GM12878 (cell line): ENCODE results near the gene PHLDA2. TPM values are rescaled to one million over a fixed set of nuclear protein-coding genes. Genes with fewer than 3 reads are reported as not detected.

ENCODE experiments used
- ATAC-seq: fragments of 200-7000 bp; cut with Tn5 transposase; 3 replicates; pipeline ENCODE4 v1.9.1; 2020; ENCODE audit warnings: mild to moderate bottlenecking, moderate library complexity
- BruUV-seq: library from RNA; stranded (reverse); fragments of 400-500 nt; replicated peaks from 2 replicates; lab custom pipeline; 2021; lab: Mats Ljungman, UMichigan
- CTCF ChIA-PET: fragments of 300-600 bp; sonication (Branson Sonifier 250); formaldehyde crosslinking; extraction: SDS; loops from one replicate; lab custom pipeline; 2021; ENCODE audit warnings: inconsistent platforms; lab: Yijun Ruan, JAX
- POLR2A ChIA-PET: fragments of 350-600 bp; formaldehyde crosslinking; extraction: SDS; loops from one replicate; lab custom pipeline; 2021; ENCODE audit warnings: inconsistent platforms; lab: Charles Lee
- RAD21 ChIA-PET: fragments of 300-600 bp; sonication (Branson Sonifier 250); formaldehyde crosslinking; loops from one replicate; lab custom pipeline; 2023; ENCODE audit warnings: antibody characterized with exemption; ENCODE audit not compliant: unreplicated experiment; lab: Charles Lee
- SMC1A ChIA-PET: fragments of 300-600 bp; sonication (Branson Sonifier 250); formaldehyde crosslinking; loops from one replicate; lab custom pipeline; 2023; ENCODE audit not compliant: unreplicated experiment, uncharacterized antibody; lab: Charles Lee
- DNase-seq: peaks from one replicate; pipeline ENCODE4 v3.0.0-alpha.2; 2011; ENCODE audit warnings: low read depth, low spot score
- FAIRE-seq: peaks from 3 replicates; lab custom pipeline; 2011; peaks lifted over from hg19 to GRCh38; lab: Jason Lieb, UNC
- H2AFZ ChIP-seq: 2 replicates; pipeline ENCODE4 v1.6.0; 2011; ENCODE audit warnings: low read depth, low read length, control low read depth; ENCODE audit not compliant: control insufficient read depth
- H3K27ac ChIP-seq: 2 replicates; pipeline ENCODE4 v1.5.1; 2011; ENCODE audit warnings: control low read depth; ENCODE audit not compliant: control insufficient read depth, insufficient read depth
- H3K27me3 ChIP-seq, 2 experiments: replicated peaks in 1 of 2; 2 replicates each; pipeline versions ENCODE4 v1.6.0 to v1.6.1; 2011; ENCODE audit warnings: low read length in 1 of 2; ENCODE audit not compliant: control insufficient read depth in 2 of 2, insufficient read depth in 2 of 2
- H3K36me3 ChIP-seq, 2 experiments: 2 replicates each; pipeline ENCODE4 v1.5.1; 2011; ENCODE audit warnings: low read length in 1 of 2; ENCODE audit not compliant: control insufficient read depth in 2 of 2, insufficient read depth in 2 of 2
- H3K4me1 ChIP-seq: 2 replicates; pipeline ENCODE4 v1.6.1; 2011; ENCODE audit warnings: mild to moderate bottlenecking, low read length, moderate library complexity, mixed read lengths; ENCODE audit not compliant: control insufficient read depth, insufficient read depth
- H3K4me2 ChIP-seq: 2 replicates; pipeline ENCODE4 v1.6.0; 2011; ENCODE audit warnings: control low read depth; ENCODE audit not compliant: control insufficient read depth, insufficient read depth
- H3K4me3 ChIP-seq: fragments of 200-600 bp; sonication (generic); 2 replicates; pipeline ENCODE4 v1.5.1; 2016
- H3K79me2 ChIP-seq: 2 replicates; pipeline ENCODE4 v1.6.0; 2011; ENCODE audit warnings: low read length; ENCODE audit not compliant: control insufficient read depth, insufficient read depth
- H3K9ac ChIP-seq: 2 replicates; pipeline ENCODE4 v1.8.0; 2011; ENCODE audit warnings: low read length, control low read depth, mixed read lengths; ENCODE audit not compliant: control insufficient read depth, insufficient read depth
- H3K9me3 ChIP-seq: replicated peaks from 3 replicates; pipeline ENCODE4 v1.5.1; 2011; ENCODE audit warnings: mild to moderate bottlenecking, low read length; ENCODE audit not compliant: control insufficient read depth, insufficient read depth
- H4K20me1 ChIP-seq: 2 replicates; pipeline ENCODE4 v1.6.0; 2011; ENCODE audit not compliant: control insufficient read depth, insufficient read depth
- BMI1 ChIP-seq: fragments of 450-650 bp; IDR thresholded peaks from 2 replicates; pipeline ENCODE4 v1.6.1; 2016; ENCODE audit warnings: mild to moderate bottlenecking, moderate library complexity, borderline replicate concordance
- CEBPB ChIP-seq, 2 experiments: fragments of 150-350 bp in 1 of 2; IDR thresholded peaks; 2 replicates each; pipeline ENCODE4 v1.6.1; 2012 to 2014; ENCODE audit warnings: low read depth in 2 of 2, low read length in 2 of 2, borderline replicate concordance in 1 of 2, inconsistent platforms in 1 of 2
- CREM ChIP-seq: IDR thresholded peaks from 2 replicates; pipeline ENCODE4 v1.6.1; 2014; ENCODE audit warnings: antibody characterized with exemption, low read depth
- CTCF ChIP-seq, 3 experiments: IDR thresholded peaks in 2 of 3; conservative IDR thresholded peaks in 1 of 3; 2 replicates each; pipeline ENCODE4 v1.5.1; 2011; ENCODE audit warnings: low read depth in 3 of 3, low read length in 3 of 3, mild to moderate bottlenecking in 3 of 3, control low read depth in 2 of 3, moderate library complexity in 2 of 3, inconsistent platforms in 1 of 3, mixed read lengths in 1 of 3; ENCODE audit not compliant: control insufficient read depth in 2 of 3, insufficient read depth in 1 of 3; ENCODE audit errors: extremely low read depth in 1 of 3
- E4F1 ChIP-seq: fragments of 450-650 bp; IDR thresholded peaks from 2 replicates; pipeline ENCODE4 v1.6.1; 2018; ENCODE audit warnings: borderline replicate concordance, mild to moderate bottlenecking; ENCODE audit not compliant: partially characterized antibody
- EED ChIP-seq: sonication (generic); IDR thresholded peaks from 2 replicates; pipeline ENCODE4 v1.6.1; 2016; ENCODE audit warnings: antibody characterized with exemption, low read depth
- ESRRA ChIP-seq: IDR thresholded peaks from 2 replicates; pipeline ENCODE4 v1.6.1; 2012; ENCODE audit warnings: mild to moderate bottlenecking, low read length, improper control_type of control experiment
- FOXK2 ChIP-seq: fragments of 450-650 bp; IDR thresholded peaks from 2 replicates; pipeline ENCODE4 v1.6.1; 2017; ENCODE audit warnings: mild to moderate bottlenecking, moderate library complexity
- HDGF ChIP-seq: fragments of 450-650 bp; IDR thresholded peaks from 2 replicates; pipeline ENCODE4 v1.6.1; 2016; ENCODE audit warnings: antibody characterized with exemption
- NBN ChIP-seq: fragments of 450-650 bp; IDR thresholded peaks from 2 replicates; pipeline ENCODE4 v1.6.1; 2016
- NR2C2 ChIP-seq: IDR thresholded peaks from 2 replicates; pipeline ENCODE4 v1.6.1; 2011; ENCODE audit warnings: borderline replicate concordance, low read depth; ENCODE audit not compliant: control insufficient read depth, insufficient read length
- PAX5 ChIP-seq: IDR thresholded peaks from 2 replicates; pipeline ENCODE4 v1.6.1; 2011; ENCODE audit warnings: low read depth, low read length, borderline replicate concordance
- PKNOX1 ChIP-seq: fragments of 450-650 bp; IDR thresholded peaks from 2 replicates; pipeline ENCODE4 v1.6.1; 2016; ENCODE audit warnings: mild to moderate bottlenecking
- SIX5 ChIP-seq: IDR thresholded peaks from 2 replicates; pipeline ENCODE4 v1.6.1; 2011; ENCODE audit warnings: mild to moderate bottlenecking, low read depth, low read length, moderate library complexity; ENCODE audit not compliant: severe bottlenecking
- SRF ChIP-seq, 2 experiments: IDR thresholded peaks; 2 replicates each; pipeline ENCODE4 v1.6.1; 2011; ENCODE audit warnings: low read depth in 2 of 2, low read length in 2 of 2, mild to moderate bottlenecking in 1 of 2, moderate library complexity in 1 of 2
- TCF12 ChIP-seq: IDR thresholded peaks from 2 replicates; pipeline ENCODE4 v1.6.1; 2011; ENCODE audit warnings: low read depth, mild to moderate bottlenecking, low read length
- WGBS: methylation state at CpG from one replicate; pipeline ENCODE4 v1.1.6; 2016; ENCODE audit warnings: low lambda C conversion rate; ENCODE audit not compliant: insufficient replicate concordance, insufficient coverage; ENCODE audit errors: missing lambda C conversion rate; 5-methylcytosine and 5-hydroxymethylcytosine counted together
- in situ Hi-C: fragments of 300-500 bp; cut with MboI; formaldehyde crosslinking; loops from 9 replicates; pipeline ENCODE4 v1.14.3; 2018; ENCODE audit warnings: mixed read lengths
- intact Hi-C: fragments of 100-400 bp; cut with micrococcal nuclease; formaldehyde crosslinking; loops from one replicate; pipeline ENCODE4 v1.14.2; 2022; ENCODE audit not compliant: unreplicated experiment
- polyA plus RNA-seq, 11 experiments: library from polyadenylated mRNA; depleted of rRNA in 4 of 11; unstranded in 6 of 11; stranded (reverse) in 5 of 11; fragments of >200 nt; fragmentation: Nextera tagmentation in 4 of 11; fragmentation: Illumina TruSeq in 1 of 11; extraction: Ambion mirVana in 4 of 11; extraction: Trizol in 1 of 11; gene quantifications; 1 replicate in 1 of 11; 2 replicates in 10 of 11; pipeline versions ENCODE4 v1.2.1 to v1.2.3, GENCODE V29; 2011 to 2016; ENCODE audit warnings: inconsistent platforms in 2 of 11, missing spikeins in 2 of 11, low read depth in 1 of 11
- total RNA-seq, 4 experiments: library from RNA; depleted of rRNA in 3 of 4; stranded (reverse); fragments of >200 nt in 3 of 4; fragmentation: Illumina TruSeq in 1 of 4; extraction: Trizol in 1 of 4; gene quantifications; 2 replicates each; pipeline versions ENCODE4 v1.2.1 to v1.2.3, GENCODE V29; 2013 to 2021

PHLDA2 gene
- total and polyA plus RNA-seq, 10 of the 15 experiments (the other 5 are each of a cell fraction or from before 2014, with no cell fraction given): 0.15 to 0.49 (median 0.16) TPM; not detected in 7

- H4K20me1 ChIP-seq: no peaks in the 10 kb centered on the region
- FAIRE-seq (no peak), ATAC-seq (peak; percentile 61), DNase-seq (peak; percentile 16)
- H3K9me3 ChIP-seq: no peaks in the 10 kb centered on the region
- ChIA-PET CTCF (interaction anchor here (0.7 to 2.9 kb wide), 16 partner anchors 11 to 164 kb away, joined by 3 to 25 read pairs (median 6); a partner anchor contains a TSS), SMC1A (interaction anchor here (1.1 to 2.0 kb wide), 2 partner anchors 38 to 398 kb away, joined by 4 to 14 read pairs; no protein-coding TSS in a partner anchor), POLR2A (interaction anchor here (0.6 to 2.1 kb wide), 2 partner anchors 12 to 29 kb away, joined by 3 to 8 read pairs; a partner anchor contains a TSS), RAD21 (interaction anchor here (1.5 to 2.3 kb wide), 4 partner anchors 28 to 399 kb away, joined by 3 to 14 read pairs (median 11); no protein-coding TSS in a partner anchor)
- peak overlapping the region; percentile 62; the same call in 1 of the 2 replicates for H3K4me3 ChIP-seq
- H3K4me1 ChIP-seq: peaks cover 21% of the 10 kb centered on the region
- H3K4me2 ChIP-seq: peak overlapping the region; percentile 95
- H3K27ac ChIP-seq: no peak overlapping the region
- no TSS peak for BruUV-seq
- no peaks in the 10 kb centered on the region for H3K36me3 ChIP-seq
- in situ Hi-C loops: no loop called here
- peak overlapping the region; percentile 51 for H2AFZ ChIP-seq
- intact Hi-C loops: loop anchor here (2.0 to 10.0 kb wide), 3 partner anchors 38 to 398 kb away; no protein-coding TSS in a partner anchor
- H3K27me3 ChIP-seq: peaks cover 3 to 15% of the 10 kb centered on the region in 2 experiments
- 40% methylated on average over 19 of the region's 21 CpGs for WGBS
- H3K9ac ChIP-seq: no peak overlapping the region
- H3K79me2 ChIP-seq: no peaks in the 10 kb centered on the region
- TF ChIP-seq CREM (no peak; the same call in 1 of the 2 replicates), NBN (no peak), PKNOX1 (peak; percentile 30; the same call in 1 of the 2 replicates), SRF (IDR thresholded peaks at IDR 0.05; ENCODE audit: low read depth in 2 of 2, low read length in 2 of 2) (no peak), SIX5 (no peak), NR2C2 (no peak), BMI1 (no peak), CTCF (IDR thresholded peaks at IDR 0.05 in 2 of 3, conservative IDR thresholded peaks at IDR 0.05 in 1 of 3; ENCODE audit: control insufficient read depth in 2 of 3, extremely low read depth in 1 of 3, insufficient read depth in 1 of 3, low read depth in 3 of 3, low read length in 3 of 3) (peak; percentile 48 to 89 (median 86)), ESRRA (no peak), CEBPB (IDR thresholded peaks at IDR 0.05; ENCODE audit: borderline replicate concordance in 1 of 2, low read depth in 2 of 2, low read length in 2 of 2) (no peak), E4F1 (no peak), TCF12 (peak; percentile 34; the same call in 1 of the 2 replicates), HDGF (peak; percentile 40; the same call in 1 of the 2 replicates), FOXK2 (no peak), EED (no peak), PAX5 (no peak; the same call in 1 of the 2 replicates)
These were observed 1.6 kb upstream of the PHLDA2 start for GRCh38 chr11:2930704-2931419.
